Ishikawa (cell line): ENCODE results near the gene LRRC63.

Source experiments
- CEBPB ChIP-seq: IDR thresholded peaks from 2 replicates; pipeline ENCODE4 v1.6.1; 2012
- CREB1 ChIP-seq: IDR thresholded peaks from 2 replicates; pipeline ENCODE4 v1.6.1; 2012; ENCODE audit warnings: low read depth
- EGR1 ChIP-seq: IDR thresholded peaks from 2 replicates; pipeline ENCODE4 v1.6.1; 2012
- EP300 ChIP-seq: IDR thresholded peaks from 2 replicates; pipeline ENCODE4 v1.6.1; 2012; ENCODE audit warnings: borderline replicate concordance
- FOXM1 ChIP-seq: IDR thresholded peaks from 2 replicates; pipeline ENCODE4 v1.6.1; 2012; ENCODE audit warnings: low read depth, borderline replicate concordance
- MAX ChIP-seq: IDR thresholded peaks from 2 replicates; pipeline ENCODE4 v1.6.1; 2012
- NFIC ChIP-seq: IDR thresholded peaks from 2 replicates; pipeline ENCODE4 v1.6.1; 2012
- RAD21 ChIP-seq: IDR thresholded peaks from 2 replicates; pipeline ENCODE4 v1.6.1; 2012; ENCODE audit warnings: low read depth
- REST ChIP-seq: IDR thresholded peaks from 2 replicates; pipeline ENCODE4 v1.6.1; 2012; ENCODE audit warnings: low read depth, mild to moderate bottlenecking
- TAF1 ChIP-seq: IDR thresholded peaks from 2 replicates; pipeline ENCODE4 v1.6.1; 2012; ENCODE audit warnings: low read depth, mild to moderate bottlenecking
- TCF12 ChIP-seq: IDR thresholded peaks from 2 replicates; pipeline ENCODE4 v1.6.1; 2012; ENCODE audit warnings: low read depth
- TEAD4 ChIP-seq: IDR thresholded peaks from 2 replicates; pipeline ENCODE4 v1.6.1; 2012
- USF1 ChIP-seq: IDR thresholded peaks from 2 replicates; pipeline ENCODE4 v1.6.1; 2012
- YY1 ChIP-seq: IDR thresholded peaks from 2 replicates; pipeline ENCODE4 v1.6.1; 2012; ENCODE audit warnings: low read depth
- ZBTB7A ChIP-seq: IDR thresholded peaks from 2 replicates; pipeline ENCODE4 v1.6.1; 2012; ENCODE audit warnings: low read depth

The LRRC63 gene

GRCh38 chr13:46270416-46270815, 58.7 kb downstream of the LRRC63 start:
- TF ChIP-seq CEBPB (no peak), RAD21 (no peak), USF1 (no peak), FOXM1 (no peak), YY1 (no peak), TAF1 (no peak), NFIC (no peak), REST (no peak), EP300 (no peak), MAX (no peak), TEAD4 (no peak), ZBTB7A (no peak), CREB1 (no peak), EGR1 (no peak), TCF12 (no peak)

GRCh38 chr13:46274094-46274698, 62.5 kb downstream of the LRRC63 start:
- TF ChIP-seq EGR1 (no peak), TAF1 (no peak), REST (no peak), CEBPB (no peak)

- TF ChIP-seq TEAD4 (no peak), REST (no peak), EGR1 (no peak), ZBTB7A (no peak), EP300 (no peak), USF1 (no peak), FOXM1 (no peak)
These were observed 66.7 kb downstream of the LRRC63 start for GRCh38 chr13:46278474-46278873.

GRCh38 chr13:46281779-46282178, 70.1 kb downstream of the LRRC63 start:
- TF ChIP-seq NFIC = no peak

- no peak for TF ChIP-seq TEAD4
- TF ChIP-seq CREB1 = no peak
- TF ChIP-seq ZBTB7A = no peak
- no peak for TF ChIP-seq EP300
- no peak for TF ChIP-seq EGR1
- TF ChIP-seq TCF12 = no peak
- TF ChIP-seq YY1 = no peak
- TF ChIP-seq CEBPB = no peak
- TF ChIP-seq FOXM1 = no peak
- no peak for TF ChIP-seq REST
- no peak for TF ChIP-seq NFIC
- TF ChIP-seq RAD21 = no peak
- no peak for TF ChIP-seq MAX
- no peak for TF ChIP-seq USF1
- no peak for TF ChIP-seq TAF1
These were observed 75.2 kb downstream of the LRRC63 start for GRCh38 chr13:46286972-46287371.
